ENCODE data around the gene PCYOX1L. TPM values are rescaled to one million over a fixed set of nuclear protein-coding genes. Genes with fewer than 3 reads are reported as not detected.
A peak's percentile ranks its signal among the peaks of the same experiment; 100 is the strongest.

PCYOX1L gene
- total RNA-seq, 4 donors from 2014 or later, result 2.1 to 4.6 (median 3.1) TPM

DNA sequence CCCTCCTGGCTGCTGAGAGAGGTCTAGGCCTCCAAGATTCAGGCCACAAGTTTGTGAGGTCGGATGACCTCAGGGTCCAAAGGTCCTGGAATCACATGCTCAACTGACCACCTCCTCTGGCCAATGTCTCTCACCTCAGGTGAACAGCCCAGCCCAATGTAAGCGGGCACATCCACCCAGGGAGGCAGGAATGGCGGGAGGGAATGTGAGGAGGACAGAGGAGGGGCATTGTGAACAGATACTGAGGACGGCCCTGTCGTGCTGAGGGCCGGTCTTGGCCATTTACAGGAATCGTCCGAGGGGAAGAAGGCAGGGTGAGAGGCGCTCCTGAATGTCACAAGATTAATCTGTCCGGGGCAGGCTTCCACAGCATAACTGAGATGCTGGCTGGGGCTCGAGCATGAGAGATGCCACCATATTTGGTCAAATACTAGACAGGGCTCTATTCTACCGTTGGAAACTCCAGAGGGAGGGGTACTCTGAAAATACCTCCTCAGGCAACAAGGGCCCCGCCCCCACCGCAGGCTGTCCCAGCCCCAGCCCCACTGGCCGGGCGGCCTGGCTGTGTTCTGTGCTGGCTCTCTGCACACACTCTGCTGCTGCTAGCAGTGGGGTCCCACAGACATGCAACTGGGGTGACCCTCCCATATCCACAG is 22.7 kb downstream of the PCYOX1L start:
- 70 to 72% methylated on average over 6 to 12 of the region's 16 CpGs for WGBS, 2 donors
- Histone ChIP-seq H3K4me3 (peak overlapping the region in 2 of 4 donors; percentile 18 to 42), H3K9me3 (no peaks in the 10 kb centered on the region), H3K36me3 (no peaks in the 10 kb centered on the region), H3K27me3 (no peaks in the 10 kb centered on the region), H3K27ac (peak overlapping the region; percentile 71 to 91 (median 84)), H3K4me1 (peaks cover 9 to 60% (median 24%) of the 10 kb centered on the region in 3 donors)
- intact Hi-C loops (cut with DNase I), result loop anchor here (5.0 kb wide), 1 partner anchor 52 kb away; no protein-coding TSS in a partner anchor
- peak in 2 of 4 donors; percentile 38 to 42 for TF ChIP-seq POLR2A (IDR thresholded peaks at IDR 0.05)
- TF ChIP-seq, protein P1, sequence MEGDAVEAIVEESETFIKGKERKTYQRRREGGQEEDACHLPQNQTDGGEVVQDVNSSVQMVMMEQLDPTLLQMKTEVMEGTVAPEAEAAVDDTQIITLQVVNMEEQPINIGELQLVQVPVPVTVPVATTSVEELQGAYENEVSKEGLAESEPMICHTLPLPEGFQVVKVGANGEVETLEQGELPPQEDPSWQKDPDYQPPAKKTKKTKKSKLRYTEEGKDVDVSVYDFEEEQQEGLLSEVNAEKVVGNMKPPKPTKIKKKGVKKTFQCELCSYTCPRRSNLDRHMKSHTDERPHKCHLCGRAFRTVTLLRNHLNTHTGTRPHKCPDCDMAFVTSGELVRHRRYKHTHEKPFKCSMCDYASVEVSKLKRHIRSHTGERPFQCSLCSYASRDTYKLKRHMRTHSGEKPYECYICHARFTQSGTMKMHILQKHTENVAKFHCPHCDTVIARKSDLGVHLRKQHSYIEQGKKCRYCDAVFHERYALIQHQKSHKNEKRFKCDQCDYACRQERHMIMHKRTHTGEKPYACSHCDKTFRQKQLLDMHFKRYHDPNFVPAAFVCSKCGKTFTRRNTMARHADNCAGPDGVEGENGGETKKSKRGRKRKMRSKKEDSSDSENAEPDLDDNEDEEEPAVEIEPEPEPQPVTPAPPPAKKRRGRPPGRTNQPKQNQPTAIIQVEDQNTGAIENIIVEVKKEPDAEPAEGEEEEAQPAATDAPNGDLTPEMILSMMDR (IDR thresholded peaks at IDR 0.05), result no peak
- no peak for DNase-seq

DNA sequence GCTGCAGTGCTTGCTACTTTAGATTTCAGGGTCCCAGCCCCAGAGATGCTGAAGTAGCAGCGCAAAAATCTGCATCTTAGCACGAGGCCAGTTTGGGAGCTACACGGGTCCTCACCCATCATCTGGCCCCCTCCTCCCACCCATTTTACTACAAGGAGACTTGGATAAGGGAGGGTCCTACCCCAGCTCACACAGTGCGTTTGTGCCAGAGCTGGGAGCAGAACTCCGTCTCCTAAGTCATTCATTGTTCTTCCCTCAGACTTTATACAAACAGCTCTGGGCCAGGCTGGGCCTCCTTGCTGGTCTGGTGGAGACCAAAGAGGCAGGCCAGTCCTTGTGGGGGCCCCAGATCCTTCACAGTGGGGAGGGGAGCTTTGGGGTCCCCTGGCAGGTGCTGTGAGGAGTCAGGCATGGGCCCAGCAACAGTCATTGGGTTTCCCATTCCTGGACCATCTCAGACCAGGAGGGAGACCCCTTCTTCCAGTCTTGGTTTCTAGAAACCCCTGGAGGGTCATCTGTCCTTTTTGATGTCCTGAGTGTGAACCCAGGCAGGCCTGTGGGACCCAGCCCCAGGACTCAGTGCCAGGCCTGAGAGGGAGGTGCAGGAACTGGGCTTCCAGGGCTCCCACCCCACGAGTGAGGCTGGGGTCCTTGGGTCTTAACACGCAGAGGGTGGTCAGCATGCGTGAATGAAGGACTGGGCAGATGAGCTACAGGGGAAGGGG is 23.6 kb downstream of the PCYOX1L start:
- no peak for TF ChIP-seq POLR2A (IDR thresholded peaks at IDR 0.05)
- TF ChIP-seq, protein P1 (IDR thresholded peaks at IDR 0.05), result no peak
- DNase-seq, result no peak
- intact Hi-C loops (cut with DNase I), result loop anchor here (5.0 kb wide), 1 partner anchor 51 kb away; no protein-coding TSS in a partner anchor
- Histone ChIP-seq H3K27me3 (no peaks in the 10 kb centered on the region), H3K4me3 (peak overlapping the region in 3 of 4 donors; percentile 18 to 42 (median 25)), H3K9me3 (no peaks in the 10 kb centered on the region), H3K4me1 (peaks cover 9 to 68% (median 28%) of the 10 kb centered on the region in 3 donors), H3K36me3 (no peaks in the 10 kb centered on the region), H3K27ac (peak overlapping the region; percentile 71 to 91 (median 84))
- 55% methylated on average over 5 of the region's 8 CpGs; no CpG with 5 or more reads in 1 of the 2 donors for WGBS, 2 donors

DNA sequence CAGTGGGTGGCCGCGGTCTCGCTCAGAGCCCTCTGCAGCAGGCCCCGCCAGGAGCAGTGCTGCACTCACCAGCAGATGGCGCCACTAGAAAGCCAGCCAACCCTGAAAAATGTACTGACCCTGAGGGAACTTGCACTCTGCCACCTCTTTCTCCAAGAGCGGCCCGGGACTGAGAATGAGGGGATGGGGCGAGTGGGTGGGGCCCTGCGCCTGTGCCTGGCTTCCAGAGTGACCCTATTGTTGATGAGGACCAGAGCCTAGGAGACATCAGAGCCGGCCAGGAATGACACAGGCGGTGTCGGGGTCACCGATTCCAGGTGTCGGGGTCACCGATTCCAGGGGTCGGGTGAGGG is 24.1 kb downstream of the PCYOX1L start:
- Histone ChIP-seq H3K36me3 (no peaks in the 10 kb centered on the region), H3K27ac (peak overlapping the region; percentile 71 to 91 (median 84)), H3K9me3 (no peaks in the 10 kb centered on the region), H3K27me3 (no peaks in the 10 kb centered on the region), H3K4me3 (peak overlapping the region in 3 of 4 donors; percentile 18 to 47 (median 25)), H3K4me1 (peaks cover 9 to 74% (median 30%) of the 10 kb centered on the region in 3 donors)
- no peak for TF ChIP-seq POLR2A (IDR thresholded peaks at IDR 0.05)
- TF ChIP-seq, protein P1 (IDR thresholded peaks at IDR 0.05), result peak; percentile 87 to 97 (median 92)
- WGBS, 2 donors, result 58 to 59% methylated on average over 6 to 7 of the region's 16 CpGs
- no peak for DNase-seq
- intact Hi-C loops (cut with DNase I), result loop anchor here (5.0 kb wide), 1 partner anchor 50 kb away; no protein-coding TSS in a partner anchor

DNA sequence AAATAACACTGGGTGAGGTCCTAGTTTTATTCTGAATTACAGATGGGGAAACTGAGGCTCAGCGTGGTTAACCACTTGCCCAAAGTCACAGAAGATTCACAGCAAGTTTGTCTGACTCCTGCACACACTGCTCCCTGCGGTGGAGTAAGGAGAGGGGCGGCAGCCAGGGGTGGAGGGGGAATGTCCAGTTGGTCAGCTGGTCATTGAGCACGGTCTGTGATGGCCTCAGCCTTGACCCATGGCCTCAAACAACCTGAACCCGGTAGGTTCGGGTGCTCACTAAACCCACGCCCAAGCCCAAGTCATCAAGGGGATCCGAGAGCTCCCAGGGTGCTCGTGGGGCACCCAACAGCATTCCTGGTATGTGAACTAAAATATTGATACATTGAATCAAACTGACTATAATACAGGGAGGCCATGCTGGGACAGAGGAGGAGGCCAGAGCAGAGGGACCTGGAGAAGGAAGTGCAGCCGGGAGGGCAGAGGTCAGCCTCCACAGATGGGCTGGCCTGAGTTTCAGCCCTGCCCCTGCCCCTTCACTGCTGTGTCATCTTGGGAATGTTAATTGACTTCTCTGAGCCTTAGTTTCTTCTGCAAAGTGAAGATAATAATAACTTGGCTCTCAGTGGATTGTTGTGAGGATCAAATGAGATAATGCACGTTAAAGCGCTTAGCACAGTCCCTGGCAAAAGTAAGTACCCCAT is 24.8 kb downstream of the PCYOX1L start:
- Histone ChIP-seq H3K27me3 (no peaks in the 10 kb centered on the region), H3K4me1 (peaks cover 9 to 78% (median 31%) of the 10 kb centered on the region in 3 donors), H3K36me3 (no peaks in the 10 kb centered on the region), H3K9me3 (no peaks in the 10 kb centered on the region), H3K4me3 (peak overlapping the region in 3 of 4 donors; percentile 18 to 47 (median 25)), H3K27ac (peak overlapping the region; percentile 71 to 91 (median 84))
- intact Hi-C loops (cut with DNase I), result loop anchor here (5.0 kb wide), 1 partner anchor 50 kb away; no protein-coding TSS in a partner anchor
- no peak for DNase-seq
- no peak for TF ChIP-seq POLR2A (IDR thresholded peaks at IDR 0.05)
- TF ChIP-seq, protein P1 (IDR thresholded peaks at IDR 0.05), result no peak
- 66 to 73% methylated on average over 6 to 10 of the region's 12 CpGs for WGBS, 2 donors

Measured in esophagus squamous epithelium (tissue), 5 donors.